ENCODE data around the gene ANKRD12. TPM values are rescaled to one million over a fixed set of nuclear protein-coding genes. Genes with fewer than 3 reads are reported as not detected.
"Not testable (repeated sequence)": the region's sequence is repeated elsewhere in the genome, so short reads cannot be mapped to it uniquely, and the experiment has no call there.

The ANKRD12 gene
- polyA plus RNA-seq, 2 donors, result 6.1 to 33.0 TPM

DNA sequence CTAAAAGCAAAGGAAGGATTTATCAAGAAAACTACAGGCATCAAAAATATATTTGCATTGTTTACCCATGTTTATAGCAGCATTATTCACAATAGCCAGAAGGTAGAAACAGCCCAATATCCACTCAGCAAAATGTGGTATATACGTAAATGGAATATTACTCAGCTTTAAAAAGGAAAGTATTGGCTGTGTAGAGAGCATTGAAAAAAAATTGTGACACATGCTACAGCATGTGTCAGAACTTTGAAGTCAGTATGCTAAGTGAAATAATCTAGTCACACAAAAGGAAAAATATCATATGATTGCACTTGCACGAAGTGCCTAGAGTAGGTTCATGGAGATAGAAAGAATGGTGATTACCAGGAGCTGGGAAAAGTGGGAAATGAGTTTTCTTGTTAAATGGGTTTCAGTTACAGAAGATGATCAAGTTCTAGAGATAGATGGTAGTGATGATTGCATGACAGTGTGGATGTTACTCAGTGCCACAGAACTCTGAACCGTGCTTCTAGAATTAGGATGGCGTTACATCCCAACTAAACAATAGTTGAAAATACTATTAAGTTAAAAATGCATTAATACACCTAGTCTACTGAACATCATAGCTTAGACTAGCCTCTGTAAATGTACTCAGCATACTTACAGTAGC, 20.1 kb downstream of the ANKRD12 start:
- H3K27ac ChIP-seq (ENCODE audit: low read depth in 2 of 2, low read length in 1 of 2), result no peak overlapping the region
- peaks cover 0 to 3% of the 10 kb centered on the region in 2 donors for H3K36me3 ChIP-seq (ENCODE audit: control insufficient read depth in 2 of 2, insufficient read depth in 2 of 2, low read length in 1 of 2)
- WGBS, 2 donors, result 91 to 93% methylated on average over 4 of the region's 4 CpGs
- peaks cover 0 to 3% of the 10 kb centered on the region in 2 donors for H3K4me1 ChIP-seq (ENCODE audit: control insufficient read depth in 2 of 2, insufficient read depth in 2 of 2, low read length in 1 of 2)
- no peaks in the 10 kb centered on the region for H3K9me3 ChIP-seq (ENCODE audit: control insufficient read depth in 2 of 2, insufficient read depth in 1 of 2, low read depth in 1 of 2, low read length in 1 of 2)
- no peak overlapping the region for H3K4me3 ChIP-seq (ENCODE audit: low read depth in 1 of 2, low read length in 2 of 2)
- H3K27me3 ChIP-seq (ENCODE audit: control insufficient read depth in 1 of 2, insufficient read depth in 2 of 2, low read length in 2 of 2), result no peaks in the 10 kb centered on the region

DNA sequence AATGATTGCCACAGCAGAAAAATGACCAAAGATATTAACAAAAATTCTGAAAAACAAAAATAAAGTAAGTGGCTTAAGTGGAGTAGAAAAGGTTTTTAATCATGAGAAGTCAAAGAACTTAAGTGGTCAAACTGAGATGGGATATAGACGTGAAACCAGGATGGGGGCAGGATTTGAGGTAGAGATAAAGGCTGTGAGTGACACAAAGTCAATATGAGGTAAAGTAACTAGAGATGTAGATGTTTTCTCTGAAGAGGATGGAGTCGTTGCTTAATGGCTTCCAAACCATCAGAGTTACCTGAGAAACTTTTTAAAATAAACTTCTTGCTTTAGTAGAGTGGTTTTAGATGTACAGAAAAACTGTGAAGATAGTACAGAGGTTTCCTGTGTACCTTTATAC, 21.2 kb downstream of the ANKRD12 start:
- 44 to 49% methylated on average over 2 of the region's 2 CpGs for WGBS, 2 donors
- Histone ChIP-seq H3K4me3 (ENCODE audit: low read depth in 1 of 2, low read length in 2 of 2) (no peak overlapping the region), H3K36me3 (ENCODE audit: control insufficient read depth in 2 of 2, insufficient read depth in 2 of 2, low read length in 1 of 2) (peaks cover 0 to 3% of the 10 kb centered on the region in 2 donors), H3K27me3 (ENCODE audit: control insufficient read depth in 1 of 2, insufficient read depth in 2 of 2, low read length in 2 of 2) (no peaks in the 10 kb centered on the region), H3K27ac (ENCODE audit: low read depth in 2 of 2, low read length in 1 of 2) (no peak overlapping the region), H3K9me3 (ENCODE audit: control insufficient read depth in 2 of 2, insufficient read depth in 1 of 2, low read depth in 1 of 2, low read length in 1 of 2) (no peaks in the 10 kb centered on the region), H3K4me1 (ENCODE audit: control insufficient read depth in 2 of 2, insufficient read depth in 2 of 2, low read length in 1 of 2) (peaks cover 0 to 3% of the 10 kb centered on the region in 2 donors)

DNA sequence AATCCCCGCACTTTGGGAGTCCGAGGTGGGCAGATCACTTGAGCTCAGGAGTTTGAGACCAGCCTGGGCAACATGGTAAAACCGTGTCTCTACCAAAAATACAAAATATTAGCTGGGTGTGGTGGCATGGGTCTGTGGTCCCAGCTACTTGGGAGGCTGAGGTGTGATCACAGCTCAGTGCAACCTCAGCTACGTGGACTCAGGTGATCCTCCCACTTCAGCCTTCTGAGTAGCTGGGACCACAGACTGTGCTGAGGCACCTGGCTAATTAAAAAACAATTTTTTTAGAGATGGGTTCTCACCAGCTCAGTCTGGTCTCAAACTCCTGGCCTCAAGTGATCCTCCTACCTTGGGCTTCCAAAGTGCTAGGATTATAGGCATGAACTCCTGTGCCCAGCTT, 23.4 kb downstream of the ANKRD12 start:
- Histone ChIP-seq H3K27me3 (ENCODE audit: control insufficient read depth in 1 of 2, insufficient read depth in 2 of 2, low read length in 2 of 2) (no peaks in the 10 kb centered on the region), H3K9me3 (ENCODE audit: control insufficient read depth in 2 of 2, insufficient read depth in 1 of 2, low read depth in 1 of 2, low read length in 1 of 2) (no peaks in the 10 kb centered on the region), H3K4me3 (ENCODE audit: low read depth in 1 of 2, low read length in 2 of 2) (no peak overlapping the region), H3K27ac (ENCODE audit: low read depth in 2 of 2, low read length in 1 of 2) (no peak overlapping the region), H3K36me3 (ENCODE audit: control insufficient read depth in 2 of 2, insufficient read depth in 2 of 2, low read length in 1 of 2) (no peaks in the 10 kb centered on the region), H3K4me1 (ENCODE audit: control insufficient read depth in 2 of 2, insufficient read depth in 2 of 2, low read length in 1 of 2) (no peaks in the 10 kb centered on the region)
- 89 to 90% methylated on average over 4 of the region's 4 CpGs for WGBS, 2 donors

DNA sequence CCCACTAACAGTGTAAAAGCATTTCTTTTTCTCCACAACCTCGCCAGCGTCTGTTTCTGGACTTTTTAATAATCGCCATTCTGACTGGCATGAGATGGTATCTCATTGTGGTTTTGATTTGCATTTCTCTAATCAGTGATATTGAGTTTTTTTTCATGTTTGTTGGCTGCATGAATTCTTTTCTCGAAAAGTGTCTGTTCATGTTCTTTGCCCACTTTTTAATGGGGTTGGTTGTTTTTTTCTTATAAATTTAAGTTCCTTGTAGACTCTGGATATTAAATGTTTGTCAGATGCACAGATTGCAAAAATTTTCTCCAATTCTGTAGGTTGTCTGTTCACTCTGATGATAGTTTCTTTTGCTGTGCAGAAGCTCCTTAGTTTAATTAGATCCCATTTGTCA, 26.1 kb downstream of the ANKRD12 start:
- H3K4me1 ChIP-seq (ENCODE audit: control insufficient read depth in 2 of 2, insufficient read depth in 2 of 2, low read length in 1 of 2); H3K27me3 ChIP-seq (ENCODE audit: control insufficient read depth in 1 of 2, insufficient read depth in 2 of 2, low read length in 2 of 2); H3K27ac ChIP-seq (ENCODE audit: low read depth in 2 of 2, low read length in 1 of 2); H3K9me3 ChIP-seq (ENCODE audit: control insufficient read depth in 2 of 2, insufficient read depth in 1 of 2, low read depth in 1 of 2, low read length in 1 of 2); H3K4me3 ChIP-seq (ENCODE audit: low read depth in 1 of 2, low read length in 2 of 2); H3K36me3 ChIP-seq (ENCODE audit: control insufficient read depth in 2 of 2, insufficient read depth in 2 of 2, low read length in 1 of 2): not testable (repeated sequence)
- WGBS, 2 donors, result 95 to 97% methylated on average over 4 of the region's 4 CpGs

DNA sequence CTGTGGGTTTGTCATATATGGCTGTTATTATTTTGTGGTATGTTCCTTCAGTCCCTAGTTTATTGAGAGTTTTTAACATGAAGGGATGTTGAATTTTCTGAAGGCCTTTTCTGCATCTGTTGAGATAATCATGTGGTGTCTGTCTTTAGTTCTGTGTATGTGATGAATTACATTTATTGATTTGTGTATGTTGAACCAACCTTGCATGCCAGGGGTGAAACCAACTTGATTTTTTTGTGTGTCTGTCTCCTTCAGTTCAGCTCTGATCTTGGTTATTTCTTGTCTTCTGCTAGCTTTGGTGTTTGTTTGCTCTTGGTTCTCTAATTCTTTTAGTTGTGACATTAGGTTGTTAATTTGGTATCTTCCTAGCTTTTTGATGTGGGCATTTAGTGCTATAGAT, 27.6 kb downstream of the ANKRD12 start:
- H3K4me3 ChIP-seq (ENCODE audit: low read depth in 1 of 2, low read length in 2 of 2); H3K36me3 ChIP-seq (ENCODE audit: control insufficient read depth in 2 of 2, insufficient read depth in 2 of 2, low read length in 1 of 2); H3K27me3 ChIP-seq (ENCODE audit: control insufficient read depth in 1 of 2, insufficient read depth in 2 of 2, low read length in 2 of 2); H3K4me1 ChIP-seq (ENCODE audit: control insufficient read depth in 2 of 2, insufficient read depth in 2 of 2, low read length in 1 of 2); H3K27ac ChIP-seq (ENCODE audit: low read depth in 2 of 2, low read length in 1 of 2); H3K9me3 ChIP-seq (ENCODE audit: control insufficient read depth in 2 of 2, insufficient read depth in 1 of 2, low read depth in 1 of 2, low read length in 1 of 2): not testable (repeated sequence)

DNA sequence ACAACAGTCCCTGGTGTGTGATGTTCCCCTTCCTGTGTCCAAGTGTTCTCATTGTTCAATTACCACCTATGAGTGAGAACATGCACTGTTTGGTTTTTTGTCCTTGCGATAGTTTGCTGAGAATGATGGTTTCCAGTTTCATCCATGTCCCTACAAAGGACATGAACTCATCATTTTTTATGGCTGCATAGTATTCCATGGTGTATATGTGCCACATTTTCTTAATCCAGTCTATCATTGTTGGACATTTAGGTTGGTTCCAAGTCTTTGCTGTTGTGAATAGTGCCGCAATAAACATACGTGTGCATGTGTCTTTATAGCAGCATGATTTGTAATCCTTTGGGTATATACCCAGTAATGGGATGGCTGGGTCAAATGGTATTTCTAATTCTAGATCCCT, 29.3 kb downstream of the ANKRD12 start:
- H3K27me3 ChIP-seq (ENCODE audit: control insufficient read depth in 1 of 2, insufficient read depth in 2 of 2, low read length in 2 of 2); H3K9me3 ChIP-seq (ENCODE audit: control insufficient read depth in 2 of 2, insufficient read depth in 1 of 2, low read depth in 1 of 2, low read length in 1 of 2): not testable (repeated sequence)

DNA sequence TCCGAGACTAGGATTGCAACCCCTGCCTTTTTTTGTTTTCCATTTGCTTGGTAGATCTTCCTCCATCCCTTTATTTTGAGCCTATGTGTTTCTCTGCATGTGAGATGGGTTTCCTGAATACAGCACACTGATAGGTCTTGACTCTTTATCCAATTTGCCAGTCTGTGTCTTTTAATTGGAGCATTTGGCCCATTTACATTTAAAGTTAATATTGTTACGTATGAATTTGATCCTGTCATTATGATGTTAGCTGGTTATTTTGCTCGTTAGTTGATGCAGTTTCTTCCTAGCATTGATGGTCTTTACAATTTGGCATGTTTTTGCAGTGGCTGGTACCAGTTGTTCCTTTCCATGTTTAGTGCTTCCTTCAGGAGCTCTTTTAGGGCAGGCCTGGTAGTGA, 32.9 kb downstream of the ANKRD12 start:
- WGBS, 2 donors, result 88 to 93% methylated on average over 3 of the region's 3 CpGs
- not testable (repeated sequence) for H3K4me1 ChIP-seq (ENCODE audit: control insufficient read depth in 2 of 2, insufficient read depth in 2 of 2, low read length in 1 of 2); H3K27me3 ChIP-seq (ENCODE audit: control insufficient read depth in 1 of 2, insufficient read depth in 2 of 2, low read length in 2 of 2); H3K27ac ChIP-seq (ENCODE audit: low read depth in 2 of 2, low read length in 1 of 2); H3K9me3 ChIP-seq (ENCODE audit: control insufficient read depth in 2 of 2, insufficient read depth in 1 of 2, low read depth in 1 of 2, low read length in 1 of 2); H3K36me3 ChIP-seq (ENCODE audit: control insufficient read depth in 2 of 2, insufficient read depth in 2 of 2, low read length in 1 of 2); H3K4me3 ChIP-seq (ENCODE audit: low read depth in 1 of 2, low read length in 2 of 2)

More for the DNA sequence above, 29.3 kb downstream of the ANKRD12 start:
- not testable (repeated sequence) for H3K4me3 ChIP-seq (ENCODE audit: low read depth in 1 of 2, low read length in 2 of 2); H3K27ac ChIP-seq (ENCODE audit: low read depth in 2 of 2, low read length in 1 of 2); H3K36me3 ChIP-seq (ENCODE audit: control insufficient read depth in 2 of 2, insufficient read depth in 2 of 2, low read length in 1 of 2); H3K4me1 ChIP-seq (ENCODE audit: control insufficient read depth in 2 of 2, insufficient read depth in 2 of 2, low read length in 1 of 2)
- 98 to 100% methylated on average over 3 of the region's 3 CpGs for WGBS, 2 donors

DNA sequence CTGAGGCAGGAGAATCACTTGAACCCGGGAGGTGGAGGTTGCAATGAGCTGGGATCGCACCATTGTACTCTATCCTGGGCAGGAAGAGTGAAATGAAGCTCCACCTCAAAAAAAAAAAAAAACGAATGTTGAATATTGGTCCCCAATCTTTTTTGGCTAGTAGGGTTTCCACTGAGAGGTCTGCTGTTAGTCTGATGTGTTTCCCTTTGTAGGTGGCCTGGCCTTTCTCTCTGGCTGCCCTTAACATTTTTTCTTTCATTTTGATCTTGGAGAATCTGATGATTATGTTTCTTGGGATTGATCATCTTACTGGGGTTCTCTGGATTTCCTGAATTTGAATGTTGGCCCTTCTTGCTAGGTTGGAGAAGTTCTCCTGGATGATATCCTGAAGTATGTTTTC, 35.3 kb downstream of the ANKRD12 start:
- H3K4me3 ChIP-seq (ENCODE audit: low read depth in 1 of 2, low read length in 2 of 2); H3K36me3 ChIP-seq (ENCODE audit: control insufficient read depth in 2 of 2, insufficient read depth in 2 of 2, low read length in 1 of 2); H3K9me3 ChIP-seq (ENCODE audit: control insufficient read depth in 2 of 2, insufficient read depth in 1 of 2, low read depth in 1 of 2, low read length in 1 of 2); H3K27ac ChIP-seq (ENCODE audit: low read depth in 2 of 2, low read length in 1 of 2); H3K27me3 ChIP-seq (ENCODE audit: control insufficient read depth in 1 of 2, insufficient read depth in 2 of 2, low read length in 2 of 2); H3K4me1 ChIP-seq (ENCODE audit: control insufficient read depth in 2 of 2, insufficient read depth in 2 of 2, low read length in 1 of 2): not testable (repeated sequence)
- 95 to 97% methylated on average over 3 of the region's 3 CpGs for WGBS, 2 donors

DNA sequence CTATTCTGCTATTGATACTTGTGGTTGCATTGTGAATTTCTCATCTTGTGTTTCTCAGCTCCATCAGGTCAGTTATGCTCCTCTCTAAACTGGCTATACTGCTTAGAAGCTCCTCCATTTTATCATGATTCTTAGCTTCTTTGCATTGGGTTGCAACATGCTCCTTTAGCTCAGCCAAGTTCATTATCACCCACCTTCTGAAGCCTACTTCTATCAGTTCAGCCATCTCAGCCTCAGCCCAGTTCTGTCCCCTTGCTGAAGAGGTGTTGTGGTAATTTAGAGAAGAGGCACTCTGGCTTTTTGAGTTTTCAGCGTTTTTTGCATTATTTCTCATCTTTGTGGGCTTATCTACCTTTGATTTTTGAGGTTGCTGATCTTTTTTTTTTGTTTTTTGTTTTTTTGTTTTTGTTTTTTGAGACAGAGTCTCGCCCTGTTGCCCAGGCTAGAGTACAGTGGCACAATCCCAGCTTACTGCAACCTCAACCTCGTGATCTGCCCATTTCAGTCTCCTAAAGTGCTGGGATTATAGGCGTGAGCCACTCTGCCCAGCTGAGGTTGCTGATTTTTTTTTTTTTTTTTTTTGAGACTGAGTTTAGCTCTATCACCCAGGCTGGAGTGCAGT, 36.0 kb downstream of the ANKRD12 start:
- no peaks in the 10 kb centered on the region for H3K9me3 ChIP-seq (ENCODE audit: control insufficient read depth in 2 of 2, insufficient read depth in 1 of 2, low read depth in 1 of 2, low read length in 1 of 2)
- no peaks in the 10 kb centered on the region for H3K27me3 ChIP-seq (ENCODE audit: control insufficient read depth in 1 of 2, insufficient read depth in 2 of 2, low read length in 2 of 2)
- H3K36me3 ChIP-seq (ENCODE audit: control insufficient read depth in 2 of 2, insufficient read depth in 2 of 2, low read length in 1 of 2), result no peaks in the 10 kb centered on the region
- no peak overlapping the region for H3K27ac ChIP-seq (ENCODE audit: low read depth in 2 of 2, low read length in 1 of 2)
- H3K4me3 ChIP-seq (ENCODE audit: low read depth in 1 of 2, low read length in 2 of 2), result no peak overlapping the region
- no peaks in the 10 kb centered on the region for H3K4me1 ChIP-seq (ENCODE audit: control insufficient read depth in 2 of 2, insufficient read depth in 2 of 2, low read length in 1 of 2)
- 87 to 93% methylated on average over 4 of the region's 4 CpGs for WGBS, 2 donors

DNA sequence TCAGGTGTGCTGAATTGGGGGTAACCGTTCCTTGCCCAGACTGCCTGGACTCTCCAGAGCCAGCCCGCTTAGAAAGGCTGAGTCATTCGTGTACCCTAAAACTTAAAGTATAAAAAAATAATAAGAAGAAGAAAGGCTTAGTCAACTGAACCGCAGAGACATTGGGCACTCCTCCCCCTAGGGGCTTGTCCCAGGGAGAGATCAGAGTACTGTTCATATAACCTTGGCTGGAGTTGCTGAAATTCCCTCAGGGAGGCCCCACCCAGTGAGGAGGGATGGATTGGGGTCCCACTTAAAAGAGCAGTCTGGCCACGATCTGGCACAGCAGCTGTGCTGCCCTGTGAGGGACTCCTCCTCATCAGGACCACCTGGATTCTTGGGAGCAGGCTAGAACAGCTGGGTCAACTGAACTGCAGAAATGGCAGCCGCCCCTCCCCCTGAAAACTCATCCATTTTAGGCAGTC, 37.2 kb downstream of the ANKRD12 start:
- H3K27ac ChIP-seq (ENCODE audit: low read depth in 2 of 2, low read length in 1 of 2), result no peak overlapping the region
- H3K9me3 ChIP-seq (ENCODE audit: control insufficient read depth in 2 of 2, insufficient read depth in 1 of 2, low read depth in 1 of 2, low read length in 1 of 2), result no peaks in the 10 kb centered on the region
- H3K27me3 ChIP-seq (ENCODE audit: control insufficient read depth in 1 of 2, insufficient read depth in 2 of 2, low read length in 2 of 2), result no peaks in the 10 kb centered on the region
- no peaks in the 10 kb centered on the region for H3K4me1 ChIP-seq (ENCODE audit: control insufficient read depth in 2 of 2, insufficient read depth in 2 of 2, low read length in 1 of 2)
- no peak overlapping the region for H3K4me3 ChIP-seq (ENCODE audit: low read depth in 1 of 2, low read length in 2 of 2)
- 60 to 73% methylated on average over 6 of the region's 6 CpGs for WGBS, 2 donors
- no peaks in the 10 kb centered on the region for H3K36me3 ChIP-seq (ENCODE audit: control insufficient read depth in 2 of 2, insufficient read depth in 2 of 2, low read length in 1 of 2)

All from esophagus (tissue), 2 donors.